ENCODE measurements around the gene USP32.

DNA sequence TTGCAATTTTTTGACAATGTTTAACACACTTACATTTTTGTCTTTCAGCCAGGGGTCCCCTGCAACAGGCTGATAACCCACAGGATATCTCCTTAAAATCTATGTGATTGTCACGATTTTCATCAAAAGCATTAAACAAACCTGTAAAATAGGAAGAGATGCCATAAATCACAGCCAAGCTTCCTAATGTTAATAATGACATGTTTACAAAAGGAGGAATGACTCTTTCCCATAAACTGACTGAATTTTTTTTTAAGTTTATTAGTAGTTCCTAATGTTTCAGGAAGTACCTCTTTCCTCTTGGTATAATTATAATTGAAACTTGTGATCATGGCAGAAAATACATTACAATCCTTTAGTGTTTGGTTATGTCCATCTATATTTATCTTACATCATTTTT lies 122.5 kb downstream of the USP32 start:
- TF ChIP-seq YY1 (IDR thresholded peaks at IDR 0.05; ENCODE audit: insufficient read depth, insufficient read length) (no peak), ZNF274 (IDR thresholded peaks at IDR 0.05; ENCODE audit: low read depth, low read length) (no peak)
